HUES6 (cell line): ENCODE results near the gene IDH3B.

Source experiments
- H3K27ac ChIP-seq: 2 replicates; pipeline ENCODE4 v1.7.0; 2013; ENCODE audit warnings: low read depth, mild to moderate bottlenecking, low read length, inconsistent platforms
- H3K27me3 ChIP-seq: 2 replicates; pipeline ENCODE4 v1.6.1; 2013; ENCODE audit warnings: low read length; ENCODE audit not compliant: control insufficient read depth, insufficient read depth
- H3K36me3 ChIP-seq: 2 replicates; pipeline ENCODE4 v1.6.1; 2013; ENCODE audit warnings: low read length; ENCODE audit not compliant: control insufficient read depth, insufficient read depth
- H3K4me1 ChIP-seq: 2 replicates; pipeline ENCODE4 v1.6.1; 2013; ENCODE audit warnings: low read length; ENCODE audit not compliant: control insufficient read depth, insufficient read depth
- H3K4me3 ChIP-seq: 2 replicates; pipeline ENCODE4 v1.5.1; 2013; ENCODE audit warnings: low read depth, low read length
- H3K9ac ChIP-seq: one replicate; pipeline ENCODE4 v1.6.1; 2013; ENCODE audit warnings: mild to moderate bottlenecking, low read length
- H3K9me3 ChIP-seq: 2 replicates; pipeline ENCODE4 v1.6.1; 2013; ENCODE audit warnings: low read depth, low read length; ENCODE audit not compliant: control insufficient read depth, insufficient read depth

Gene IDH3B

GRCh38 chr20:2655331-2656116 is 8.5 kb downstream of the IDH3B start:
- Histone ChIP-seq H3K27ac (no peak overlapping the region), H3K4me3 (no peak overlapping the region), H3K4me1 (0 out of 2 replicates have a peak, but pooled peaks cover 4% of the 10 kb centered on the region), H3K36me3 (peaks cover 76% of the 10 kb centered on the region), H3K9ac (no peak overlapping the region), H3K9me3 (no peaks in the 10 kb centered on the region), H3K27me3 (no peaks in the 10 kb centered on the region)

GRCh38 chr20:2654831-2655230 is 9.2 kb downstream of the IDH3B start:
- Histone ChIP-seq H3K4me1 (0 out of 2 replicates have a peak, but pooled peaks cover 4% of the 10 kb centered on the region), H3K27ac (no peak overlapping the region), H3K27me3 (no peaks in the 10 kb centered on the region), H3K36me3 (peaks cover 69% of the 10 kb centered on the region), H3K9ac (no peak overlapping the region), H3K9me3 (no peaks in the 10 kb centered on the region), H3K4me3 (peak overlapping the region; percentile 78)

- Histone ChIP-seq H3K27ac (no peak overlapping the region), H3K4me1 (0 out of 2 replicates have a peak, but pooled peaks cover 4% of the 10 kb centered on the region), H3K9ac (peak overlapping the region; percentile 96), H3K9me3 (no peaks in the 10 kb centered on the region), H3K4me3 (peak overlapping the region; percentile 78), H3K27me3 (no peaks in the 10 kb centered on the region), H3K36me3 (peaks cover 65% of the 10 kb centered on the region)
Measured at GRCh38 chr20:2654384-2654822, 9.6 kb downstream of the IDH3B start.

GRCh38 chr20:2653556-2654383 is 10.2 kb downstream of the IDH3B start:
- H3K9ac ChIP-seq, result peak overlapping the region; percentile 96
- H3K27me3 ChIP-seq, result no peaks in the 10 kb centered on the region
- H3K4me1 ChIP-seq, result 0 out of 2 replicates have a peak, but pooled peaks cover 4% of the 10 kb centered on the region
- peak overlapping the region; percentile 98 for H3K27ac ChIP-seq
- H3K36me3 ChIP-seq, result peaks cover 58% of the 10 kb centered on the region
- H3K4me3 ChIP-seq, result peak overlapping the region; percentile 78
- no peaks in the 10 kb centered on the region for H3K9me3 ChIP-seq

GRCh38 chr20:2652724-2653555 is 11.1 kb downstream of the IDH3B start:
- Histone ChIP-seq H3K4me1 (0 out of 2 replicates have a peak, but pooled peaks cover 4% of the 10 kb centered on the region), H3K27me3 (no peaks in the 10 kb centered on the region), H3K27ac (peak overlapping the region; percentile 98), H3K4me3 (peak overlapping the region; percentile 78), H3K36me3 (peaks cover 50% of the 10 kb centered on the region), H3K9me3 (no peaks in the 10 kb centered on the region), H3K9ac (peak overlapping the region; percentile 96)

GRCh38 chr20:2651772-2652723 is 12.0 kb downstream of the IDH3B start, which contains the start of gene NOP56:
NOP56 (plus strand) TSS chr20:2652632; CDS start chr20:2652661, 29 bp downstream.
- Histone ChIP-seq H3K4me3 (peak within 1 kb of the TSS; percentile 78), H3K4me1 (0 out of 2 replicates have a peak, but pooled peaks cover 4% of the 10 kb centered on the region)

GRCh38 chr20:2643708-2644107 is 20.3 kb downstream of the IDH3B start:
- no peak overlapping the region for H3K9ac ChIP-seq
- no peak overlapping the region for H3K4me3 ChIP-seq

More at GRCh38 chr20:2651772-2652723, 12.0 kb downstream of the IDH3B start, which contains the start of gene NOP56:
- H3K36me3 ChIP-seq, result peaks cover 41% of the 10 kb centered on the region
- peak within 1 kb of the TSS; percentile 98 for H3K27ac ChIP-seq
- no peaks in the 10 kb centered on the region for H3K9me3 ChIP-seq
- H3K27me3 ChIP-seq, result no peaks in the 10 kb centered on the region
- H3K9ac ChIP-seq, result peak within 1 kb of the TSS; percentile 96

GRCh38 chr20:2640899-2641298 is 23.1 kb downstream of the IDH3B start:
- H3K27me3 ChIP-seq, result peaks cover 5% of the 10 kb centered on the region
- peaks cover 4% of the 10 kb centered on the region for H3K36me3 ChIP-seq
- H3K9me3 ChIP-seq, result no peaks in the 10 kb centered on the region
- no peaks in the 10 kb centered on the region for H3K4me1 ChIP-seq
- no peak overlapping the region for H3K4me3 ChIP-seq
- no peak overlapping the region for H3K9ac ChIP-seq
- no peak overlapping the region for H3K27ac ChIP-seq

More at GRCh38 chr20:2643708-2644107, 20.3 kb downstream of the IDH3B start:
- no peaks in the 10 kb centered on the region for H3K27me3 ChIP-seq
- no peak overlapping the region for H3K27ac ChIP-seq
- H3K4me1 ChIP-seq, result no peaks in the 10 kb centered on the region
- peaks cover 4% of the 10 kb centered on the region for H3K36me3 ChIP-seq
- no peaks in the 10 kb centered on the region for H3K9me3 ChIP-seq

- peaks cover 10% of the 10 kb centered on the region for H3K27me3 ChIP-seq
- H3K9me3 ChIP-seq, result no peaks in the 10 kb centered on the region
- no peak overlapping the region for H3K4me3 ChIP-seq
- no peak overlapping the region for H3K9ac ChIP-seq
- no peak overlapping the region for H3K27ac ChIP-seq
- peaks cover 4% of the 10 kb centered on the region for H3K36me3 ChIP-seq
- H3K4me1 ChIP-seq, result no peaks in the 10 kb centered on the region
Measured at GRCh38 chr20:2640260-2640659, 23.8 kb downstream of the IDH3B start.
